Stimulated activated CD4-positive, alpha-beta T cell treated with anti-CD3 and anti-CD28 coated beads, TNF-alpha, amount 100 ng/mL, for 24 hours (primary cell): Measurements from ENCODE around the gene HPGD.

Source experiments
- DNase-seq, 3 experiments: peaks; one replicate each; pipeline ENCODE4 v3.0.0-alpha.2; 2020; ENCODE audit warnings: low read depth in 3 of 3

The HPGD gene

DNA sequence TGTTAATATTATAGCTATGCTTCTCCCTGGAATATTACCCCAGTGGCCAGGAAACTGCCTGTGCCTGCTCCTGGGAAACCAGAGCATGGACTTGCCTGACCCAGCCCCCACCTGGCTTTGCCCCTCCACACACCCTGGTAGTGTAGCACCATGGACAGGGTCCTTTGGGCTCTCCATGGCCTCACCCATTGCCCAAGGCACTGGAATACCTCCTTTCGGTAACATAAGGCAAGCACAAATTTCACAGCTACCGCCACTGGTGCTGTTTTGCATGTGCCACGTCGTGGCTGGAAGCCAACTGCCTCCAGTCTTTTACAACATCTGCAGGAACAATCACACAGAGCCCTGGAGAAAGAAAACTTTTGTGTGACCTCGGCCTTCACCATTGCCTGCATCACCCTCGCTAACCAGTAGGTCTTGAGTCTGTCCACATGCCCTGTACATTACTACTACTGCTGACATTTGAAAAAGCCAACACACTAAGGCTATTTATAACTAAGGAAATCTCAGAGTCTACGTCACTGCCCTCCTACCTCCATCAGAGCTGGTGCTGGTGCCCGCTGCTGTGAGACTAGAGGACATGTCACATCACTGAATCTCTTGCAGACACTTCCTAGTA is 47.7 kb downstream of the HPGD start:
- no peak for DNase-seq

DNA sequence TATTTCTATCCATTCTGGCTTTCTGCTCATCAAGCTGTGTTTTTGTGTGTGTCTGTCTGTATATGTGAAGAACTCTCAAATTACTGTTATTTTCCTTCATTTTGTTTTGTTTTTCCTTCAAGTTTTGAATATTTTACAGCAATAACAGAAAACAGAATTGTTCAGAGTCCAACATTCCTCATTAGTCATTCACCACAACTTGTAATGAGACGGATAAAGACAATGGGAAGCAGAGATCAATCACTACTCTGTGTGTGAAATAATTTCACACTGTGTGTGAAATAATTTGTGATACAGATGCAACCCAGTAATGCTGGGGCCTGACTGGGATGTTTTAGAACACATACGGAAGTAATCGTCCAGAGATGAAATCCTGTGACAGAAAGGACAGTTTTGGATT is 55.2 kb downstream of the HPGD start:
- no peak for DNase-seq

DNA sequence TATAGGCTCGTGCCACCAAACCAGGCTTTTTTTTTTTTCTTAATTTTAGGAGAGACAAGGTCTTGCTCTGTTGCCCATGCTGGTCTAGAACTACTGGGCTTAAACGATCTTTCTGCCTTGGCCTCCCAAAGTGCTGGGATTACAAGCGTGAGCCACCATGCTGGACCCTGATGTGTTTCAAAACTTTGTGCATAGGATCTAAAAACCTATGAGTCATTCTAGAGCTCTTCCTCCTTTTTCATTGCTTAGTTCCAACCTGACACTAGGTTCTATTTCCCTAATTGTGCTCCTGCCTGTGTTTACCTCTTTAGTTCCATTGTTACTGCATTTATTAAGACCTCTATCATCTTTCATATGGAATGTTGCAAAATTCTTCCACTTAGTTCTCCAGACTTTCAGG is 57.3 kb downstream of the HPGD start:
- no peak for DNase-seq

DNA sequence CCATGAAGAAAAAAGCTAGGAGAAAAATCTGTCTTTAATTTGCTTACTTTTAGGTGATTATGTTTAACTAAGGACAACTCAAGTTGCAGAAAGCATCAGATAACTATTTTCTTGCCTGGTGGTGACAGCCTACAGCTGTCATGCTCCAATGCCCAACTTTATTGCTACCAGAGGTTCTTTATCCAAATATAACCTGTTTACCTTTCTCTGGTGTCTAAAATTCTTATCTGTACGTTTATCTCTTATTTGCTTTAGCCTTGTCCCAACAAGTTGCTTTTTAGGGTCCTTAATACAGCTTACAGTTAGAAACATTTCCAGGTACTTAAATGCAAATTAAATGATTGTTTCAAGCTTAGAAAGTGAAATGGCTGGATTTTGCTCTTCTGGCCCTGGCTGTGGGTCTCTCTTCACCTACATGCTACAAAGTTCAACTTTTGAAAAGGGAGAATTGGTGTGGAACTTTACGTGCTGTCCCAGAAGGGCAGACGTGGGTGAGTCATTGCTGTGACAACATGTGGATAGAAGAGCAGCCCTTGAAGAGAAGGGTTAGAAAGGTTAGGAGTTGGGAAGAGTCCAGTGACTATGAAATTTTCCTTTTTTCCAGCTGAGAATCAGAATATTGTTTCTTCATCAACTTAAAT is 60.7 kb downstream of the HPGD start:
- DNase-seq, result no peak

DNA sequence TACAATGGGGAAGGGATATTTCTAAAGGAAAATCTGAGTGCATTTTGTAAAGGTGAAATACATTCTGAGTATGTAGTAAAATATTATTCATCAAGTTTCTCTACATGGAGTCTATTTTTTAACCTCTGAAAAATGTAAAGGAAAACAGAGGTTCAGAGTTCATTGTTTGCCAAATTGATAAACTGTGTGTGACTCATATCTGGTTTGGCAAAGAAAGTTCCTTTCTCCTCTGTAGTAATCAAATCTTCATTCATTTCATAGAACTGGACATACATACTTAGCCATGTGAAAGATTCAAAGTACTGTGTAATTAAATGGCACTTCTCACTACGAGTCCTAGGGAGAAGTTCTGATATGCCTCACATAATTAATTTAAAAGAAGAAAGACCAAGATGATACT is 61.6 kb downstream of the HPGD start:
- DNase-seq, result no peak

DNA sequence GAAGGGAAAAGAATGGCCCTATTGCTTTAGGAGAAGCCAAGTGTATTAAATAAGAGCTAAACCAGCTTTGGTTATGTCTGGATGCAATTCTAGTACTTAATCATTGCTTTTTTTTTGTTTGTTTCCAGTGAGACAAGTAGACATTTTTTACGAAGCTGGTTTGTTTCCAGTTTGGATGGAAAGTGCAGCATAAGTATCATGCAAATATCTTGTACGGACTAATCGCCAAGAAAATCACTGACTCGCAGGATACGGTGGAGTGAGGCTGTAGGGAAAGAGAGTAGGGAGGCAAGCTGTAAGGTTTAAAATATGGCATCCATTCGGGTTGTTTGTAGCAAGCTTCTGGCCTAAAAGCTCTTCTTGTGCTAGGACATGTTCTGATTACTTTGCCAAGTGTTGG is 64.8 kb downstream of the HPGD start:
- no peak for DNase-seq

DNA sequence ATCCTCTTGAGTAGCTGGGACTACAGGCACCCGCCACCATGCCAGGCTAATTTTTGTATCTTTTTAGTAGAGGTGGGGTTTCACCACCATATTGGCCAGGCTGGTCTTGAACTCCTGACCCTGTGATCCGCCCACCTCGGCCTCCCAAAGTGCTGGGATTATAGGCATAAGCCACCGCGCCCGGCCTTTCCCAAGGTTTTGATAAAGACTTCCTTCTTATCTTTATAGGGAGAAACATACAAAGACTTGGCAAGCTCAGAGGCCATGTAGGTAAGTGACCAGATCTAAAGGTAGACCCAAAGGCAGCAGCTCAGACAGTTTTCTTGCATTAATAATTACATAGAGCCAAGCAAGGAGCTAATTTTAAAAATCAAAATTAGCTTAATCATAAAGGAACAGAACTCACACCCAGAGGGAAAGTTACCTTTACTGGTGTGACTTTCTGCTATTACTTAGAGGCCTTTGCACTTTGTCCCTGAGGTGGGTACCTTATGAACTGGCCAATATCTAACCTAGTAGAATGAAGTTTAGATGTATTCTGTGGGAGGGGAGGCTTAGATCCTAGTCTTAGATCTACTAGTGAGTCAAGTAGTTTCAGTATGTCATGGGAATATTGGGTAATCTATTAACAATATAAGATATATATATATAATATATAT is 67.3 kb downstream of the HPGD start:
- no peak for DNase-seq

DNA sequence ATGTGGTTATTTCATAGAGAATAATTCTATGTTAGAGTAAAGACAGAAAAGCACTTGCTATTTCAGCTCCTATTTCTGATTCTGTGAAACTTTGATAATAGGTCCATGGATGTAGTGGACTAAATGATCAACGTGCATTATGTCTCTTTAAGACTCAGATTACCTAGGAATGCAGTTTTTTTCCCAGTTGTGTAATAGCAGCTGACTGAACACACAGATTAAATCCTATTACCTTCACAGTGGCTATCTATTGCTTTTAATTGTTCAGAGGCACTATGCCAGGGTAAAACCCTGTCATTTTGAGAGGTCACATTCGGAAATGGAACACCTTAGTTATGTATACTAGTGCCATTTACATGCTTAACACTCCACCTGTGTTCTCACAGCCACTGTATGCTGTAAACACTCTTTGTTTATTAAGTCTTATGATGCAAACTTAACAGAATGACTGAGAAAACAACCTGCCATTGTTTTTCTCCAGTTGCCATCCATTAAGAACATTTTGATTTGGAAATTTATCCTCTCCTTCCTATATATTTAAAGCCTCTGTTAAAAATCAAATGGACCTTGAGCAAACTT is 70.5 kb downstream of the HPGD start:
- DNase-seq, result no peak

DNA sequence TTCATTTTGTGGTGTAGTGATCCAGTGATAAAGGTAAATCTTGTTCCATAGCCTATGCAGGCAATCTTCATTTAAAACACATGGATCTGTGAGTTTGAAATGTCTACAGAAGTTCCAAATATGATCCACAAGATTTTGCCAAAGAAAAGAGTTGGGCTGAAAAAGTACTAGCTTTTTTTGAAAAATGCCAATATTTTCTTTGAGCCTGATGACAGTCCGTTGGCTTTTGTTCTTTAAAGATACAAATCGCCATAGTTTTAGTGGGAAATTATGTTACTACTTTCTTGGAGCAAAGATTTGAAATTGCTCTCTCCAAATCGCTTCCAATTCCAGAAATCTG is 71.5 kb downstream of the HPGD start:
- no peak for DNase-seq

DNA sequence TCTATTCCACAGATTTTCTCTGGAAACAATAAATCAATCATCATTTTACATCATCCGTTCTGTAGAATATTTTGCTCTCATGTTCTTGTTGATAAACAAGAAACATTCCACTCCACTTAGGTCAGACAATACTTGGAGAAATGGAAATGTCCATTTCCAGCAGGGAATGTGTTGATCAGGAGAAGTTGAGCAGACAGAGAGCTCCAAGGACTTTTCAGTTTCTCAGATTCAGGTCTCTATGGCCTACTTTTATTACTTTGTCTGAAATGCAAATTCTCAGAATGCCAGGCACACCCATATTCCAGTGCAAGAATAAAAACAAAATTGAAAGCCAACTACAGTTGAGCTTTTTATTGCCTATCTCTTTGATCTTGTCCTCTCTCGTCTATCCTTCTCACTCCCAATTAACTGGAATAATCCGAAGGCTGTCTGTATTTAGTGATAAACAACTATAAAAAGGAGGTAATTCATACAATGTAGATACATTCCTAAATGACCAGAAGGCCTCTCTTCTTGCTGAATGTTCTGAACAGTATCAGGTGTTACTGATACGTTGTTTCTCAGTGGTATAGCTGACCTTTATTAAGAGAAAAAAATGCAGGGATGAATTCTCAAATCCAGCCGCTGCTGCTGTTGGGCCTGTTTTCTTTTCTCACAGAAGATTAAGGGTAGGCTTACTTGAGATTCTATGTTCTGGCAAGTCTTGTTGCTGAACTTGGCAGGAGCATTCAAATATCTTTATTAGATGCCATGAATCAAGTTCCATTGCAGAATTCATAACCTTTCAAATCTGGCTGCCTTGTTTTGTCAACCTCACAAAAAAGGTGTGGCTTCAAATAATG is 72.1 kb downstream of the HPGD start:
- no peak for DNase-seq

DNA sequence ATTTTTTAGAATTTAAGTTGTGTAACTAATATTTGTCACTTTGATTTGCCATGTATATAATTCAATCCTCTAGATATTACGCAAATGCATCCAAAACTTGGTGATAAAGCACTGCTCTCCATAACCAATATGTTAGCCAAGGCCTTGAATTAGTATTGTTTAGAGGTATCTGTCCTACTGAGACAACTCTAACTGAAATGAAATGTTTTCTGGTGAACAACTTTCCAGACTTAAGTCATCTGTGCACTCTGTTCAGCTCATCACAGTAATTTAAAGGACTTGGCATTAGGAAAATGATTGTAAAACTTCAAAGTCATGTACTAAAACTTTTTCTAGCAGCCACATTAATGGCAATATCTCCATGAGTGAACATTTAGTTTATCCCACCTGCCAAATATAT is 73.1 kb downstream of the HPGD start:
- DNase-seq, result no peak

DNA sequence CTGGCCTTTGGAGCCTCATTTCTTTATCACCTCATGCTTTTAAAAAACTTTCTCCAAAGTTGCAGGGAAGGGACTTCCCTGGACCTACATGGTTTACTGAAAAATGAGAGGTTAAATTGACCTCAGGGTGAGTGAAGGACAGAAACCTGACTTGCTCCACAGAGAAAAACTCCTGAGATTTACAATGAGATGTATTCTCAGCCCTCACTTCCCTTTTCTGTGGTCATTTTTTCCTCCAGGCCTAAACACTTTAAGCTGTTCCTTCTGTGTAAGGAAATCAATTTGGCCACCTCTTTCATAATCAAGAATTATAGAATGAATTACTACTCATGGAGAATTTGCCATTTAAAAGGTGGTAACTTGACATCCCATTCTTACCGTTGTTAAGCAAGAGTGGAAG is 77.9 kb downstream of the HPGD start:
- DNase-seq, result no peak
